HG03558 (cell line): ENCODE data around the gene OR52E6.

ENCODE experiments used
- ATAC-seq: cut with Tn5 transposase; IDR thresholded peaks from one replicate; pipeline ENCODE4 v1.9.1; 2021; ENCODE audit warnings: moderate number of reproducible peaks; ENCODE audit not compliant: unreplicated experiment; ENCODE audit errors: extremely low read depth

OR52E6 gene

DNA sequence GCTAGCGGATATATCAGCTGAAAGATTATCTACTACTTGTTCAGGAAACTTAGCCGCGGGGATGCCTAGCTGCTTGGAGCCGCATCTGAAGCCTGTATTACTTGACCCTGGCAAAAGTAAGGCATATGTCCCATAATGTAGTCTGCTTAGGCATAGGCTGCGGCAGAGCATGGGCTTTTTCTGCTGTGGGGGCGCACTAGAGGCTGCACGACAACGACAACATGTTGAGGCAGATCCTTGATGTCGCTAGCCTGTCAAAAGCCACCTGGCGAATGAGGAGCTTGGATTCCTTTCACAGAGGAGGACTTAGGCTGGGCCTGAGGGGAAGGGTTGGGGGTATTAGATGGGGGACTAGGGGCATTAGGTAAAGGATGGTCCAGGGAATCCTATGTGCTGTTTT is 34.1 kb downstream of the OR52E6 start:
- ATAC-seq: no peak

DNA sequence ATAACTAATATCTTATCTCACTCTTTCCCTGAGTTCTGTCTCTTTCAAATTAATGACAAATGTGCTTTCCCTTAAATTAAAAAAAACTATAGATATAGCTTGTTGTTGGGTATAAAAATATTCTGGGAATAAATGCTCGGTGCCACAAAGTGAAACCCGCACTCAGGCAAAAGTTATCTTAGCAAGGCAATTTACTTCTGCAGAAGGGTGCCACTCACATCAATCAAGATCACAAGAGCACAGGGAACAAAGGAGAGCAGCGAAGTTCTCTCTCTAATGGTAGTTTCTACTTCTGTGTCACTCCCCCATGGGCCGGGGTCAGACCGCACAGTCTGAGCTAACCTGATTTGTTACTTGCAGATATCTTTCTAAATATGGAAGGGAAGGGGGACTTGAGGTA is 37.7 kb downstream of the OR52E6 start:
- ATAC-seq: no peak

DNA sequence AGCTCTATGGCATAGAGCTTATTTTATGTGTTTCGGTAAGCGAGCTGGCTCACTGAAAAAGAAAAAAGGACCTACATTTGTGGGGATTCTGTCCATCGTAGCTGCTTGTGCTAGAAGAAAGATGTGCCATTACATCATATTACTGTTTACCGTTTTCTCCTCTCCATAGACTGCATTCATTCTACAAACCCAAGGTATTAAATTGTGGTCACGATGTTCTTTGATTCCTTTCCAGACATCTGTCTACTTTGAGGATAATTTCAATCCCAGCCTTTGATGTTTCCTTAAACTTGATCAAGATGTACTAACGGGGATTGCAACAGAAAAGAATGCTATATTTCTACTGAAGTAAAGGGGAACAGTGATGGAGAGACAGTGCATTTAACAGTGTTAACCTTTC is 45.2 kb downstream of the OR52E6 start:
- no peak for ATAC-seq

DNA sequence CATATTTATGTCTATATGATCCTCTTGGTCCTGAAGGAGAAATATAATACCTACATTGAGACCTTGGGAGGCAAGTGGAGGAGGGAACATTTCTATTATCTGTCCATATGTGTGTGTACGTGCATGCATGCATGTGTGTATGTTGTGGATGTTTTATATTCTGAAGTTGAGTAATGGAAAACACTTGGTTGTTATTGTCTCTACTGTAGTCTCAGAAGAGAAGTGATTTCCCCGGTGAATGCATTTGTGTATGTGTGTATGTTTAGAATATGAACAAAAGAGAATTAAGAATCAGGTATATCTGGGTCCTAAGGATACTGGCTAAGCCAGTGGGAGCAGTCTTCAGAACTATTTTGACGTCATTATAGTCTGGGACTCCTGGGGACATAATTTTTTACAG is 50.5 kb downstream of the OR52E6 start, which contains the start of gene OR52N1:
Gene OR52N1, minus strand, starts transcription at position 101 of the 400 bp plus-strand sequence. CDS start 2,449 bp downstream, outside the sequence.
- ATAC-seq: no peak
